SK-N-MC (cell line): ENCODE data around the gene STARD13.

Experiments
- DNase-seq: peaks from one replicate; pipeline ENCODE4 v3.0.0-alpha.2; 2011; ENCODE audit warnings: low read depth, low spot score
- H3K27ac ChIP-seq: fragments of 200-600 bp; sonication (generic); 2 replicates; pipeline ENCODE4 v1.5.1; 2016; ENCODE audit warnings: mixed run types
- H3K36me3 ChIP-seq: fragments of 200-600 bp; sonication (generic); 2 replicates; pipeline ENCODE4 v1.6.1; 2017; ENCODE audit warnings: antibody characterized with exemption, low read length, mixed read lengths; ENCODE audit not compliant: insufficient read depth
- H3K4me3 ChIP-seq: fragments of 200-600 bp; sonication (generic); 2 replicates; pipeline ENCODE4 v1.5.1; 2016
- H3K9ac ChIP-seq: fragments of 200-600 bp; sonication (generic); 2 replicates; pipeline ENCODE4 v1.8.0; 2017; ENCODE audit warnings: mixed run types, mixed read lengths; ENCODE audit not compliant: insufficient read length
- H3K9me3 ChIP-seq: fragments of 200-600 bp; sonication (generic); 2 replicates; pipeline ENCODE4 v1.6.1; 2017; ENCODE audit warnings: low read depth, mild to moderate bottlenecking, antibody characterized with exemption, low read length, moderate library complexity, mixed read lengths
- EZH2 ChIP-seq: fragments of 200-600 bp; sonication (generic); IDR thresholded peaks from one replicate; pipeline ENCODE4 v1.6.1; 2017; ENCODE audit warnings: antibody characterized with exemption
- FOXP2 ChIP-seq: optimal IDR thresholded peaks from 2 replicates; pipeline ENCODE3; 2011; ENCODE audit warnings: mild to moderate bottlenecking, moderate library complexity; ENCODE audit not compliant: insufficient read depth; ENCODE audit errors: extremely low read length, control extremely low read depth
- POLR2AphosphoS5 ChIP-seq: IDR thresholded peaks from 2 replicates; pipeline ENCODE4 v1.6.1; 2012; ENCODE audit warnings: mild to moderate bottlenecking, low read depth, low read length, borderline replicate concordance

The STARD13 gene

DNA sequence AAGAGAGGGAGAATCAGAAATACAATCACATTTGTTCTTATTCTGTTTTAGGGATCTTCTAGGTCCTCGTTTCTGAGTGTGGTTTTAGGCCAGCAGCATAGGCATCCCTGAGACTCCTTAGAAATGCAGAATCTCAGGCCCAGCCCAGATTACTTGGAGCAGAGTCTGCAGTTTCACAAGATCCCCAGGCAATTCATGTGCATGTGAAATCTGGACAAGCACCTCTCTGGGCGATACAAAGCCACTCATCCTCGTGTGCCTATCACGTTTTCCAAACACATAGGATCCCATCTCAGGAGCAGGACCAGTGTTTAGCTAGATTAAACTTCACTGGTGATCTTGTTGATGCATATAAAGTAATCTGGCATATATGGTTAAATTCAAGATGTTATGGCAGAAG lies 182.1 kb downstream of the STARD13 start:
- H3K27ac ChIP-seq: no peak overlapping the region
- no peak for TF ChIP-seq POLR2AphosphoS5
- no peak for TF ChIP-seq FOXP2
- no peak for TF ChIP-seq EZH2
- H3K9me3 ChIP-seq: no peaks in the 10 kb centered on the region
- H3K9ac ChIP-seq: no peak overlapping the region
- no peak overlapping the region for H3K4me3 ChIP-seq
- DNase-seq: no peak
- peaks cover 15% of the 10 kb centered on the region; the same call in 1 of the 2 replicates for H3K36me3 ChIP-seq

DNA sequence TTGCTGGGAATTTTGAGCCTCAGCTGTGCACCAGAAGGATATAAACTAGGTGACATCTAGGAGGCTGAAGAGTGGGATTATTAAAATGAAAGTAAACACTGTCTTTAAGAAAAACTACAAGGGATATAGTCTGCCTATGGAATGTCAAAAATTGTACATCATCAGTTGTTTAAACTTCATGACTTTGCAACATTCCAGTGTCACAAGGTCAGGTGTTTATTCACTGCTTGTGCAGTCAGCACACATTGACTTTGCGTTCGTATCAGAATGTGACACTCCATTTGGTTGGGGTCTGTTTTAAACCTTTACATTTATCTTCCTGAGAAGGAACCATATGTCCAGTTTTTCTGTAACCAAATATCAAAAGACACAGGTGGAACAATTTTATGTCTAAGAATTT lies 183.7 kb downstream of the STARD13 start:
- H3K9ac ChIP-seq: no peak overlapping the region
- no peak overlapping the region for H3K4me3 ChIP-seq
- DNase-seq: no peak
- no peaks in the 10 kb centered on the region for H3K9me3 ChIP-seq
- no peak for TF ChIP-seq FOXP2
- no peak for TF ChIP-seq EZH2
- TF ChIP-seq POLR2AphosphoS5: no peak
- H3K36me3 ChIP-seq: peaks cover 15% of the 10 kb centered on the region; the same call in 1 of the 2 replicates
- no peak overlapping the region for H3K27ac ChIP-seq

DNA sequence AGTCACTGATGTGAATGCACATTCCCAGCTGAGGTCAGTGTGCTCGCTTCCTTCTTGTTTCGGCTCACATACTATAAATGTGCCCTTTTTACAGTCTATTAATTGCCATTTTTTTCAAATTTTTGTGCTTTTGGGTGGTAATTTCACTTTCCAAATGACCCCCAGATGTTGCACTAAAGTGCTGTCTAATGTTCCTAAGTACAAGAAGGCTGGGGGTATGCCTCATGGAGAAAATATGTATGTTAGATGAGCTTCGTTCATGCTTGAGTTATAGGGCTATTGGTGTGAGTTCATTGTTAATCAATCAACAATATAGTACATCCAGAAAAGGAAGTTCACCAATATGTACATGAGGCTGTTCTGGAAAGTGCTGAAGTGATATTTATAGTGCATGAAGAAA lies 184.7 kb downstream of the STARD13 start:
- Histone ChIP-seq H3K9me3 (no peaks in the 10 kb centered on the region), H3K36me3 (peaks cover 6% of the 10 kb centered on the region; the same call in 1 of the 2 replicates), H3K27ac (no peak overlapping the region), H3K9ac (no peak overlapping the region), H3K4me3 (no peak overlapping the region)
- DNase-seq: no peak
- TF ChIP-seq EZH2 (no peak), POLR2AphosphoS5 (no peak), FOXP2 (no peak)

DNA sequence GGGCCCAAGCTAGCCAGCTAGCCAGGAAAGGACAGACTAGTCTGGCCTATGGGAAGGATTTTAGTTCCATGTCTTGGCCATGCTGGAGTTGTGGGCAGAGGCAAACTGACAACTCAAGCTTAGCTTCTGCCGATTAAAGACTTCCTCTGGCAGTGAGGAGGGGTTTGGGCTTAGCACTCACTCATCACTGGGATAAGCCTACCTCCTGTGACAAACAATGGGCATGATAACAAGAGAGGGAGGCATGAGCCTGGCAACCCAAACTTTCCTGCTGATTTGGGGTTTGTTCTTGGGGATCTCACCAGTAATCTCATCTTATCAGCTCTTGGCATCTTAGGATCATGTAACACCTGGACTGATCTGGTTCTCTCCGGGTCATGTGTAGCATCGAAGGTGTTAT lies 185.7 kb downstream of the STARD13 start:
- Histone ChIP-seq H3K9ac (no peak overlapping the region), H3K4me3 (no peak overlapping the region), H3K9me3 (no peaks in the 10 kb centered on the region), H3K36me3 (no peaks in the 10 kb centered on the region), H3K27ac (no peak overlapping the region)
- no peak for DNase-seq
- TF ChIP-seq EZH2: no peak
- no peak for TF ChIP-seq FOXP2
- no peak for TF ChIP-seq POLR2AphosphoS5

DNA sequence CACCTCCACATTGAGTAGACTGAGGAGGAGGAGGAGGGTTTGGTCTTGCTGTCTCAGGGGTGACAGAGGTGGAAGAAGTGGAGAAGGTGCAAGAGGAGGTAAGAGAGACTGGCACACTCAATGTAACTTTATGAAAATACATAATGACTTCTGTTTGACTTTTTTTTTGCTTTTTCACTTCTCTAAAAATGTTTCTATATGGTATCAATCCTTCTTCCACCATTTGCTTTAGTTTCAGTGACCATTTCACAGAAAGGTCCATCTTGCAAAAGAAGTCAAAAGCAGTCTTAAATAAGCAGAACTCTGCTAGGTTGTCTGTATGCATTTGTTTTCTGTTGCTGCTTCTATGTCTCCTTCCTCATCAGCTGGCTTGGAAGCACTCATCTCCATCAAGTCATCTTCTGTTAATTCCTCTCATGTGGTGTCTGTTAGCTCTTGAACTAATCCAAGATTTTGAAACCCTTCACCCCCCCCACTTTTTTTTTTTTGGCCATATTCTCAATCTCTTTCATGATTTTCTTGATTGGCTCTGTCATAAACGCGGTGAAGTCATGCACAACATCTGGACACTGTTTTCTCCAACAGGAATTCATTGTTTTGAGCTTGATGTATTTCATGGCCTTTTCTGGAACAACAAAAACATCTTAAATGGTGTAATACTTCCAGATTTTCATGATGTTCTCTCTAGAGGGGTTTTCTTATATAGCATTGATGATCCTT lies 188.5 kb downstream of the STARD13 start:
- H3K27ac ChIP-seq: no peak overlapping the region
- H3K9me3 ChIP-seq: no peaks in the 10 kb centered on the region
- DNase-seq: no peak
- no peak overlapping the region for H3K4me3 ChIP-seq
- no peaks in the 10 kb centered on the region for H3K36me3 ChIP-seq
- no peak overlapping the region for H3K9ac ChIP-seq
- TF ChIP-seq FOXP2 (no peak), POLR2AphosphoS5 (no peak), EZH2 (no peak)

DNA sequence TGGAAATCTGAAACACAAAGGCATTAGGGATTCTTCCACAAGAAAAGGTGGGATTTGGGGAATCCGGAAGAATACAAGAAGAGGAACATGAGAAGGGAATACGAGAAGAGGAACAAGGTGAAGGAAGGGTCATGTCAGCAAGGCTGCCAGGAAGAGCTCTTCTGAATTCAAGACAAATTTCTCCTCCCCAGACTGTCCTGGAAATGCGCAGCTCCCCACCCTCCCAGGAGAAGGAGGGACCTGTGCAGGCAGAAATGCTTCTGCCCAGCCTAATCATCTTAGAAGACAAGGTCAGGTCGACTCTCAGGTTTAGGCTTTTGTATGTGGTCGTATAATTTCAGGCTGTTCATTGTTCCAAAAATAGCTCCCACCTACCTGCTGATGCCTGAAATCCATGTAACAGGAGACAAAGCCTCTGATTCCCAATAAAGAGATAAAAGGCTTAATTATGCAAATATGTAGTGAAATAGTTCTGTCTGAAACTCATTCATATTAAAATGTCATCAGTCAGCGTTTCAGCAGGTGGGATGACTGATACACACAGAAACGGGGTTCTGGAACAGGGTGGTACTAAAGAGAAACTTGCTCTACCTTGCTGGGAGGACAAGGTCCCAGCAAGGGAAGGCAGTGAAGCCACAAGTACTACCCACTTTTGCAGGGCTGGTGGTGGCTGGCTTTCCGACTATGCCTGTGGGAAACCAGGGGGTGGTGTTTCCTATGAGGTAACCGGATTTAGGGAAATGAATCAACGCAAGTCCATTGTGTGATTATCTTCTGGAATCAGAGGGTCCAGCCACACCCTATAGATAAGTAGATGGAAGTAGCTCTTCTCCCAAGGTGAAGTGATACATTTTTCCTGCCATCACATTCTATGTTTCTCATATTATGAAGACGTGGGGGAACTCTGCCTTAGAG lies 193.2 kb downstream of the STARD13 start:
- H3K4me3 ChIP-seq: no peak overlapping the region
- DNase-seq: no peak
- no peak for TF ChIP-seq POLR2AphosphoS5
- no peak for TF ChIP-seq FOXP2
- no peak for TF ChIP-seq EZH2

DNA sequence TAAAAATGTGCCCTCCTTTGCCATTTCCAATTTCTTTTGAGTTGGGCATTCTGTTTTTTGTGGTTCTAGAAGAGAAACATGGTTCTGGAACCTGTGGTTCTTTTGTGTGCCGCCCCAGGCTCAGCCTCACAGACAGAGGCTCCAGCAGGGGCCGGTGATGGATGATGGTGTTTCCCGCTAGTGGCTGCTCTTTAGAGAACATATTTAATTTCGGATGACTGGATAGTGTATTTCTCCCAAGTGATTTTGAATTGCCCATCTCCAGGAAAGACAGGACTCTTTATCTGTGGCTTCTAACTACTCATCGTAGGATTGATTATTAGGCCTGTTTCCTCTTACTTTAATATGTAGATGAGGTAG lies 194.2 kb downstream of the STARD13 start:
- TF ChIP-seq POLR2AphosphoS5 (no peak), EZH2 (no peak), FOXP2 (no peak)
- Histone ChIP-seq H3K4me3 (no peak overlapping the region), H3K27ac (no peak overlapping the region), H3K9me3 (no peaks in the 10 kb centered on the region), H3K36me3 (no peaks in the 10 kb centered on the region), H3K9ac (no peak overlapping the region)
- no peak for DNase-seq

More for the DNA sequence above, 193.2 kb downstream of the STARD13 start:
- Histone ChIP-seq H3K9ac (no peak overlapping the region), H3K27ac (no peak overlapping the region), H3K36me3 (no peaks in the 10 kb centered on the region), H3K9me3 (no peaks in the 10 kb centered on the region)

DNA sequence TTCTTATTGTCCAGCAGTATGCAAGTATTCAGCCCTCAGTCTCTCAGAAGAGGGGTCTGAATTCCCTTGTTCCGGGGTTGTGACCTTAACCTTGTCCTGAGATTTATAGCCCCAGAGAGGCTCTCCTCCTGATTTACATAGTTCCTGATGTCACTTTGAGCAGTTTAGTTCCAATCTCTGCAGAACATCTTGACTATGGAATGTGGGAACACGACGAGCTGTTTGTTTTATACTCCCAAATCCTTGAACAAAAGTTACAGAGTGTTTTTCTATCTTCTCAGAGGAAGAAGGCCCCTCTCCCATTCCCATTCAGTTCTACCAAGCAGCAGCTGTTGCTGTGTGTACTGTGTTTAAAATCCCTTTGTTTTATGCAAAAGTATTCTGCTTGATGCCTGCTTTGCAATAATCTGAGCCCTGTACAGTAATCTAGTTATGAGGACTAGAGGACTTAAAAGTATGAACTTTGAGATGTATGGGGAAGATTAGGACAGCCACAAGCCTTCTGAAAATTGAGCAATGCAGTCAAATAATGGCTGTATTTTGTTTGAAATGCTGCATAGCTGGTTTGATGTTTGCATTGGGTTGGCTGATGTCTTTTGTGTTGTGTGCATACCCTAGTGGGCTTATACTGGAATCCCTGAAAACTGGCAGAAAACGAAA lies 194.7 kb downstream of the STARD13 start:
- no peak for TF ChIP-seq EZH2
- TF ChIP-seq POLR2AphosphoS5: no peak
- no peak for TF ChIP-seq FOXP2

More for the DNA sequence above, 194.7 kb downstream of the STARD13 start:
- no peaks in the 10 kb centered on the region for H3K36me3 ChIP-seq
- DNase-seq: no peak
- no peaks in the 10 kb centered on the region for H3K9me3 ChIP-seq
- no peak overlapping the region for H3K27ac ChIP-seq
- H3K9ac ChIP-seq: no peak overlapping the region
- H3K4me3 ChIP-seq: no peak overlapping the region
